Fibroblast of lung (primary cell): ENCODE data around the gene VPS33B. TPM values are rescaled to one million over a fixed set of nuclear protein-coding genes. Genes with fewer than 3 reads are reported as not detected.

Experiments used
- DNase-seq, 2 donors: peaks; one replicate each; pipeline versions ENCODE4 v3.0.0 to v3.0.0-alpha.2; 2010; ENCODE audit warnings: low read depth in 2 of 2
- H2AFZ ChIP-seq: 2 replicates; pipeline ENCODE4 v1.5.1; 2012; ENCODE audit warnings: low read length, control low read depth, inconsistent platforms
- H3K27ac ChIP-seq: 2 replicates; pipeline ENCODE4 v1.5.1; 2011; ENCODE audit warnings: low read length, control low read depth; ENCODE audit not compliant: insufficient read depth
- H3K27me3 ChIP-seq: 2 replicates; pipeline ENCODE4 v1.5.1; 2011; ENCODE audit warnings: mild to moderate bottlenecking, low read length; ENCODE audit not compliant: control insufficient read depth, insufficient read depth
- H3K36me3 ChIP-seq: 2 replicates; pipeline ENCODE4 v1.5.1; 2011; ENCODE audit warnings: low read length; ENCODE audit not compliant: control insufficient read depth, insufficient read depth
- H3K4me1 ChIP-seq: 2 replicates; pipeline ENCODE4 v1.5.1; 2011; ENCODE audit warnings: low read length; ENCODE audit not compliant: control insufficient read depth, insufficient read depth; ENCODE audit errors: extremely low read depth
- H3K4me2 ChIP-seq: 2 replicates; pipeline ENCODE4 v1.5.1; 2011; ENCODE audit warnings: low read length, control low read depth; ENCODE audit not compliant: insufficient read depth; ENCODE audit errors: extremely low read depth
- H3K4me3 ChIP-seq, 4 experiments: fragments of 200-600 bp in 1 of 4; sonication (generic) in 1 of 4; replicated peaks in 1 of 4; 2 replicates each; pipeline ENCODE4 v1.5.1; 2011 to 2016; ENCODE audit warnings: low read length in 4 of 4, low read depth in 3 of 4, mild to moderate bottlenecking in 3 of 4, control low read depth in 2 of 4, inconsistent platforms in 1 of 4, mixed read lengths in 1 of 4; ENCODE audit not compliant: insufficient read depth in 1 of 4; ENCODE audit errors: control extremely low read depth in 1 of 4
- H3K79me2 ChIP-seq: 2 replicates; pipeline ENCODE4 v1.5.1; 2012; ENCODE audit warnings: mild to moderate bottlenecking, low read length, inconsistent platforms; ENCODE audit not compliant: control insufficient read depth, insufficient read depth
- H3K9ac ChIP-seq: 2 replicates; pipeline ENCODE4 v1.5.1; 2011; ENCODE audit warnings: mild to moderate bottlenecking, low read length, control low read depth; ENCODE audit not compliant: insufficient read depth
- H3K9me3 ChIP-seq: 2 replicates; pipeline ENCODE4 v1.5.1; 2012; ENCODE audit warnings: low read depth, low read length; ENCODE audit not compliant: control insufficient read depth, insufficient read depth
- H4K20me1 ChIP-seq: 2 replicates; pipeline ENCODE4 v1.5.1; 2011; ENCODE audit warnings: low read length; ENCODE audit not compliant: control insufficient read depth, insufficient read depth; ENCODE audit errors: extremely low read depth
- CTCF ChIP-seq, 2 donors: IDR thresholded peaks in 1 of 2; conservative IDR thresholded peaks in 1 of 2; 1 replicate in 1 of 2; 2 replicates in 1 of 2; pipeline ENCODE4 v1.5.1; 2011 to 2012; ENCODE audit warnings: low read length in 2 of 2, control low read depth in 1 of 2, inconsistent platforms in 1 of 2, low read depth in 1 of 2, mild to moderate bottlenecking in 1 of 2
- EZH2 ChIP-seq: IDR thresholded peaks from 2 replicates; pipeline ENCODE4 v1.5.1; 2012; ENCODE audit warnings: low read length, control low read depth, mild to moderate bottlenecking; ENCODE audit errors: missing control alignments
- polyA plus RNA-seq, 2 donors: library from polyadenylated mRNA; depleted of rRNA in 1 of 2; stranded (reverse) in 1 of 2; unstranded in 1 of 2; fragments of >200 nt; gene quantifications; 2 replicates each; pipeline ENCODE4 v1.2.1, GENCODE V29; 2011 to 2012; ENCODE audit warnings: missing spikeins in 1 of 2
- total RNA-seq: library from RNA; depleted of rRNA; stranded (reverse); fragments of >200 nt; gene quantifications from 2 replicates; pipeline ENCODE4 v1.2.1, GENCODE V29; 2014

Gene VPS33B
- total and polyA plus RNA-seq, 2 donors (not counting 1 experiment from before 2014, with no cell fraction given): 11.2 TPM

- DNase-seq: peak; percentile 7 to 8
- Histone ChIP-seq H3K27ac (no peak overlapping the region), H3K4me2 (no peak overlapping the region)
Observed at GRCh38 chr15:90987561-90988141, 34.7 kb downstream of the VPS33B start.

DNA sequence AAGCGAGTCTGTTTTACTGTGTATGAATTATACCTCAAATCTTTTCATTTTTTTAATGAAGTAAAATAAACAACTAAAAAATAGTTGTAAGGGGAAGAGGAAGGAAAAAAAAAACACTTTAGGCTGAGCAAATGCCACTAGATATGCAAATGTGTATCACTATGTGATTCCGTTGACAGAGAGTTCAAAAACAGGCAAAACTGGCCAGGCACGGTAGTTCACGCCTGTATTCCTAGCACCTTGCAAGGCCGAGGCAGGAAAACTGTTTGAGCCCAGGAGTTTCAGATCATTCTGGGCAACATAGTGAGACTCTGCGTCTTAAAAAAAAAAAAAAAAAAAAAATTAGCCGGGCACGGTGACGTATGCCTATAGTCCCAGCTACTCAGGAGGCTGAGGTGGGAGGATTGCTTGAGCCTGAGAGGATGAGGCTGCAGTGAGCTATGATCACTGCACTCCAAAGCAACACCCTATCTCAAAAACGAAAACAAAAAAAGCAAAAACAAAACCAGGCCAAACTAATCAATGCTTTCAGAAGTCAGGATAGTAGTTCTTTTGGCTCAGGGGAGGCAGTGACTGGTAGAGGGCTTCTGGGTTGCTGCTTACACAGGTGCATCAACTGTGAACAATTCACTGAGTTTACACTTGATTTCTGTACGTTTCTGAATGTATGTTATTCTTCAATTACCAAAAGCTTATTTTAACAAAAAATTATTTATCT, 35.4 kb downstream of the VPS33B start:
- Histone ChIP-seq H3K27ac (no peak overlapping the region), H3K4me2 (no peak overlapping the region), H2AFZ (no peak overlapping the region), H3K9ac (no peak overlapping the region), H3K27me3 (no peaks in the 10 kb centered on the region), H3K4me3 (no peak overlapping the region), H3K79me2 (peaks cover 90% of the 10 kb centered on the region), H3K9me3 (no peaks in the 10 kb centered on the region), H3K36me3 (peaks cover 5% of the 10 kb centered on the region), H3K4me1 (no peaks in the 10 kb centered on the region), H4K20me1 (no peaks in the 10 kb centered on the region)
- TF ChIP-seq CTCF (conservative IDR thresholded peaks at IDR 0.05 in 1 of 2, IDR thresholded peaks at IDR 0.05 in 1 of 2; ENCODE audit: low read depth in 1 of 2, low read length in 2 of 2): no peak
- no peak for TF ChIP-seq EZH2
- no peak for DNase-seq

More at GRCh38 chr15:90987561-90988141, 34.7 kb downstream of the VPS33B start:
- Histone ChIP-seq H3K79me2 (peaks cover 95% of the 10 kb centered on the region), H3K4me3 (no peak overlapping the region), H4K20me1 (no peaks in the 10 kb centered on the region), H3K9ac (no peak overlapping the region), H3K36me3 (peaks cover 4% of the 10 kb centered on the region), H3K9me3 (no peaks in the 10 kb centered on the region), H3K4me1 (no peaks in the 10 kb centered on the region), H2AFZ (peak overlapping the region; percentile 37), H3K27me3 (no peaks in the 10 kb centered on the region)
- TF ChIP-seq EZH2 (no peak), CTCF (conservative IDR thresholded peaks at IDR 0.05 in 1 of 2, IDR thresholded peaks at IDR 0.05 in 1 of 2; ENCODE audit: low read depth in 1 of 2, low read length in 2 of 2) (no peak)

GRCh38 chr15:90982135-90982534, 40.3 kb downstream of the VPS33B start:
- Histone ChIP-seq H3K4me3 (no peak overlapping the region), H3K27me3 (no peaks in the 10 kb centered on the region), H3K79me2 (peaks cover 44% of the 10 kb centered on the region), H3K9ac (no peak overlapping the region), H3K4me2 (no peak overlapping the region), H4K20me1 (no peaks in the 10 kb centered on the region), H3K9me3 (no peaks in the 10 kb centered on the region), H2AFZ (peak overlapping the region; percentile 17), H3K4me1 (no peaks in the 10 kb centered on the region), H3K36me3 (peaks cover 13% of the 10 kb centered on the region), H3K27ac (peak overlapping the region; percentile 30)
- TF ChIP-seq EZH2 (no peak), CTCF (conservative IDR thresholded peaks at IDR 0.05 in 1 of 2, IDR thresholded peaks at IDR 0.05 in 1 of 2; ENCODE audit: low read depth in 1 of 2, low read length in 2 of 2) (no peak)
- peak; percentile 20 to 67 for DNase-seq
